Stimulated activated naive B cell treated with anti-CD40 and anti-IgM and Interleukin-4, amounts not matched to agents 10 μg/mL and 1 μg/mL and 100 μg/mL, for 72 hours (primary cell): ENCODE data around the gene PRKACB.
A peak's percentile ranks its signal among the peaks of the same experiment; 100 is the strongest.
"Not testable (repeated sequence)": the region's sequence is repeated elsewhere in the genome, so short reads cannot be mapped to it uniquely, and the experiment has no call there.

Source experiments
- ATAC-seq, 2 donors: fragments of 150-1000 bp; cut with Tn5 transposase; replicated peaks; 2 replicates each; pipeline ENCODE4 v1.10.0; 2021; ENCODE audit warnings: moderate library complexity in 1 of 2
- DNase-seq: peaks from one replicate; pipeline ENCODE4 v3.0.0; 2021
- H3K27ac Mint-ChIP-seq: one replicate; pipeline ENCODE4 v1.8.0; 2022; ENCODE audit warnings: mild to moderate bottlenecking, mixed read lengths
- H3K27me3 Mint-ChIP-seq, 2 donors: one replicate each; pipeline ENCODE4 v1.8.0; 2022; ENCODE audit warnings: mixed read lengths in 2 of 2
- H3K36me3 Mint-ChIP-seq, 2 donors: one replicate each; pipeline ENCODE4 v1.8.0; 2022; ENCODE audit warnings: mixed read lengths in 2 of 2, mild to moderate bottlenecking in 1 of 2
- H3K4me1 Mint-ChIP-seq, 2 donors: one replicate each; pipeline ENCODE4 v1.8.0; 2022; ENCODE audit warnings: mixed read lengths in 2 of 2, mild to moderate bottlenecking in 1 of 2
- H3K4me3 Mint-ChIP-seq, 2 donors: one replicate each; pipeline ENCODE4 v1.8.0; 2022; ENCODE audit warnings: mild to moderate bottlenecking in 2 of 2, mixed read lengths in 2 of 2, moderate library complexity in 1 of 2
- H3K9me3 Mint-ChIP-seq, 2 donors: one replicate each; pipeline ENCODE4 v1.8.0; 2022; ENCODE audit warnings: mixed read lengths in 2 of 2, mild to moderate bottlenecking in 1 of 2

Gene PRKACB

DNA sequence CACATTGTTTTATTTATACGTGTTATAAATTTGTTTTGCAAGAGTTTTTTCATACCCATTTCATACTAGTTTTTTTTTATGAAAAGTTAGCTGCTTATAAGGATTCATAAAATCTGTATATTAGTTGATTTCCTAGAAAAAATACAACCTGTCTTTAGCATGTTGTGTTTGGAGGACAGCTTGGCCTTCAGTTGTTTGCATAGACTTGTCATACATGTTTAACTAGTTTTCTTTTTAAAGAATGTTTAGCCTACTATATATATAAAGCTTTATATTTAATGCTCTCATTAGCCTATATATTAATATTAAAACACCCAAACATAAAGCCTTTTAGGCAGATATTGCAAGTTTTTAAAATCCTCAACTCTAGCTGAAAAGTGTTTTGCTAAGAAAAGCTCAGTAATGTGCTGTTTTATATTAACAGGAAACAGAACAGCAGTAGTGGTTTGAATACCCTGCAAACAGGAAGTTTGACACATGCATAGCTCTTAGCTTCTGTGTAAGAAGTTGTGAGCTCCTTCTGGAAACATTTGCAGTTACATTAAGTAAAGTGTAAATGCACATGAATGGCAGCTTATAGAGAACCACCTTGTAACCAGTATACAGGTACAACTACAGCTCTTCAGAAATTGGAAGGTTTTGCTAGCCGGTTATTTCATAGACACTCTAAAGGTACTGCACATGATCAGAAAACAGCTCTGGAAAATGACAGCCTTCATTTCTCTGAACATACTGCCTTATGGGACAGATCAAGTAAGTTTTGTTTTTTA, at the start of gene PRKACB:
PRKACB (plus strand) TSS at position 476 of the 770 bp plus-strand sequence; CDS start at position 567, 91 bp downstream.
- Mint-ChIP-seq H3K27ac (peak within 1 kb of the TSS; percentile 95), H3K27me3 (no peaks in the 10 kb centered on the region), H3K4me3 (peak within 1 kb of the TSS; percentile 86 to 87), H3K4me1 (peaks cover 11 to 35% of the 10 kb centered on the region in 2 donors), H3K9me3 (no peaks in the 10 kb centered on the region), H3K36me3 (peaks cover 0 to under 1% of the 10 kb centered on the region in 2 donors)
- ATAC-seq (peak; percentile 92), DNase-seq (peak; percentile 14)

DNA sequence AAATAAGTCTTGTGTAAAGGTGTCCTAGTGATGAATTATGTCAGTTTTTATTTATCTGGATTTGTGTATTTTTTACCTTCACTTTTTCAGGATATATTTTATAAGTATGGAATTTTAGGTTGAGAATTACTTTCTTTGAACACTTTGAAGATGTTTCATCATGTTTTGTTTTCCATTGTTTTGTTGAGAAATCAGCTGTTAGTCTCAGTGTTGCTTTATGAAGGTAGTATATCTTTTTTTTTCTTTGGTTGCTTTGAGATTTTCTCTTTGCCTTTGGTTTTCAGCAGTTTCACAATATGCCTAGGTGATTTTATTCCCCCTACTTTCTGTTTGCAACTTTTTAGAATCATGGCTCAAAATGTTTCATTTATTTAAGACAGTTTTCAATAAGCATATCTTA, 48.8 kb upstream of the PRKACB start:
- Mint-ChIP-seq H3K4me3 (no peak overlapping the region), H3K27ac (no peak overlapping the region), H3K36me3 (peaks cover 2 to 5% of the 10 kb centered on the region in 2 donors), H3K27me3 (no peaks in the 10 kb centered on the region), H3K9me3 (peaks cover 0 to 2% of the 10 kb centered on the region in 2 donors), H3K4me1 (peaks cover 14 to 15% of the 10 kb centered on the region in 2 donors)
- DNase-seq (no peak), ATAC-seq (no peak)

- Mint-ChIP-seq H3K36me3 (peaks cover 2 to 5% of the 10 kb centered on the region in 2 donors), H3K4me1 (peaks cover 6 to 10% of the 10 kb centered on the region in 2 donors), H3K9me3 (peaks cover 0 to 2% of the 10 kb centered on the region in 2 donors), H3K27me3 (no peaks in the 10 kb centered on the region), H3K27ac (no peak overlapping the region), H3K4me3 (no peak overlapping the region)
- ATAC-seq (no peak), DNase-seq (no peak)
Observed at GRCh38 chr1:84096176-84096575, 47.9 kb upstream of the PRKACB start.

GRCh38 chr1:84101204-84101603, 42.9 kb upstream of the PRKACB start:
- no peaks in the 10 kb centered on the region for H3K36me3 Mint-ChIP-seq
- H3K4me1 Mint-ChIP-seq: peaks cover 3 to 6% of the 10 kb centered on the region in 2 donors
- DNase-seq (no peak), ATAC-seq (no peak)
- no peaks in the 10 kb centered on the region for H3K27me3 Mint-ChIP-seq
- H3K4me3 Mint-ChIP-seq: no peak overlapping the region
- H3K27ac Mint-ChIP-seq: no peak overlapping the region
- no peaks in the 10 kb centered on the region for H3K9me3 Mint-ChIP-seq

DNA sequence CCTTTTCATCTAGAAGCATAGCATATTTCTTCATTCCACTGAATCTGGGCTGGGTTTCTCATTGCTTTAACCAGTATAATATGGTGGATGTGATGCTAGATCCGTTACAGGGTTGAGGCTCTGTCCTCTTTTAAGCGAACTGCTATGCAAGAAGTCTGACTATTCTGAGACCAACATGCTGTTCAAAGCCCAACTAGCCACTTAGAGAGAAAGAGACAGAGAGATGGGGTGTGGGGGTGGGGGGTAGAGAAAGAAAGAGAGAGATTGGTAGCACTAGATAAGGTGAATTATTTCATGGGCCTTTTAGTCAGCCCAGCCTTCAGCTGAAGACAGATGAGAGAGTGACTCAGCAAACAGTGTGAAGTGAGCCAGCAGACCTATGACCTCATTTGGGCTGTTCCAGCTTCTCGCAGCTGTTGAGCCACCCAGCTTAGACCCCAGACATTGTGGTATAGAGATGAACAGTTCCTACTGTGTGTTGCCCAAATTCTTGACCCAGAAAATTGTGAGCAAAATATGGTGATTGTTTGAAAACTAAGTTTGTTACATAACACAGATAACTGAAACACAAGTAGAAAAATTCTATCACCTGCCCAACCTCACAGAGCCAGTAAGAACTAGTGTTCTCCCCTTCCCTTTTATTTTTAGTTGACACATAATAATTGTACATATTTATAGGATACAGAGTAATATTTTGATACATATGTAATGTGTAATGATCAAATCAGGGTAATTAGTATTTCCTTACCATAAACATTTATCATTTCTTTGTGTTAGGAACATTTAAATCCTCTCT, 40.7 kb upstream of the PRKACB start:
- no peak for DNase-seq
- Mint-ChIP-seq H3K36me3 (peaks cover 2 to 8% of the 10 kb centered on the region in 2 donors), H3K4me1 (peaks cover 3 to 6% of the 10 kb centered on the region in 2 donors), H3K9me3 (peaks cover 3 to 4% of the 10 kb centered on the region in 2 donors), H3K27me3 (no peaks in the 10 kb centered on the region), H3K4me3 (no peak overlapping the region), H3K27ac (no peak overlapping the region)
- ATAC-seq: peak; percentile 41 to 58

- not testable (repeated sequence) for DNase-seq, H3K27me3 Mint-ChIP-seq, H3K27ac Mint-ChIP-seq, H3K9me3 Mint-ChIP-seq, H3K4me3 Mint-ChIP-seq, ATAC-seq, H3K36me3 Mint-ChIP-seq
- peaks cover 4 to 14% of the 10 kb centered on the region in 2 donors for H3K4me1 Mint-ChIP-seq
Observed at GRCh38 chr1:84107538-84107937, 36.5 kb upstream of the PRKACB start.

DNA sequence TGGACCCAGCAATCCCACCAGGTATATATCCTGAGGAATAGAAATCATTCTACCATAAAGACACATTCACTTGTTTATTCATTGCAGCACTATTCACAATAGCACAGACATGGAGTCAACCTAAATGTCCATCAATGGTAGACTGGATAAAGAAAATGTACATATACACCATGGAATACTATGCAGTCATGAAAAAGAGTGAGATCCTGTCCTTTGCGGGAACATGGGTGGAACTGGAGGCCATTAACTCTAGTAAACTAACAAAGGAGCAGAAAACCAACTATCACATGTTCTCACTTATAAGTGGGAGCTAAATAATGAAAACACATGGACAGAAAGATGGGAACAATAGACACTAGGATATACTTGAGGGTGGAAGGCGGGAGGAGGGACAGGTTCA, 36.1 kb upstream of the PRKACB start:
- H3K4me1 Mint-ChIP-seq: peaks cover 4 to 14% of the 10 kb centered on the region in 2 donors
- no peak for ATAC-seq
- no peak overlapping the region for H3K27ac Mint-ChIP-seq
- no peak for DNase-seq
- H3K4me3 Mint-ChIP-seq: no peak overlapping the region
- peaks cover 2 to 8% of the 10 kb centered on the region in 2 donors for H3K36me3 Mint-ChIP-seq
- no peaks in the 10 kb centered on the region for H3K27me3 Mint-ChIP-seq
- peaks cover 3 to 4% of the 10 kb centered on the region in 2 donors for H3K9me3 Mint-ChIP-seq

- Mint-ChIP-seq H3K27me3 (no peaks in the 10 kb centered on the region), H3K4me3 (no peak overlapping the region), H3K9me3 (peaks cover 3 to 4% of the 10 kb centered on the region in 2 donors), H3K27ac (no peak overlapping the region), H3K36me3 (peaks cover 2 to 8% of the 10 kb centered on the region in 2 donors), H3K4me1 (peaks cover 2 to 8% of the 10 kb centered on the region in 2 donors)
- no peak for ATAC-seq
- no peak for DNase-seq
Observed at GRCh38 chr1:84108900-84109578, 35.0 kb upstream of the PRKACB start.

DNA sequence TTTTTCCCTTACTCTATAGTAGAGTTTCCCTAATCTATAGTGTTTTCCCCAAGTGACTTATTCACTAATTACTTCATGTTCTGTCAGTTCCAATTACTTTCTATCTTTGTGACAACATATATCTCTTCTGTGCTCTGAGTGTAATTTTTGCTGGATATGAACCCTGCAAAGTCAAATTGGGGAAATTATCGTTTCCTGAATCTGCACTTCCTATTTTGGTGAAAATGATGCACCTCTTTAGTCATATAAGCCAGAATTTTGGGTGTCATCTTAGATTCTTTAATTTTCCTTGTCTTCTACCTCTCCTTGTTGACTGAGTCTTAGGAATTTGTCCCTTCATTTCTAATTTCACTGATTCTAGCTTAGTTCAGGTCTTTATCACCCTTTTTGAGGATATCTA, 33.4 kb upstream of the PRKACB start:
- H3K36me3 Mint-ChIP-seq: peaks cover 2 to 8% of the 10 kb centered on the region in 2 donors
- no peak overlapping the region for H3K27ac Mint-ChIP-seq
- no peak overlapping the region for H3K4me3 Mint-ChIP-seq
- H3K9me3 Mint-ChIP-seq: peaks cover 3 to 4% of the 10 kb centered on the region in 2 donors
- peaks cover 2 to 8% of the 10 kb centered on the region in 2 donors for H3K4me1 Mint-ChIP-seq
- no peaks in the 10 kb centered on the region for H3K27me3 Mint-ChIP-seq
- no peak for ATAC-seq
- DNase-seq: no peak

DNA sequence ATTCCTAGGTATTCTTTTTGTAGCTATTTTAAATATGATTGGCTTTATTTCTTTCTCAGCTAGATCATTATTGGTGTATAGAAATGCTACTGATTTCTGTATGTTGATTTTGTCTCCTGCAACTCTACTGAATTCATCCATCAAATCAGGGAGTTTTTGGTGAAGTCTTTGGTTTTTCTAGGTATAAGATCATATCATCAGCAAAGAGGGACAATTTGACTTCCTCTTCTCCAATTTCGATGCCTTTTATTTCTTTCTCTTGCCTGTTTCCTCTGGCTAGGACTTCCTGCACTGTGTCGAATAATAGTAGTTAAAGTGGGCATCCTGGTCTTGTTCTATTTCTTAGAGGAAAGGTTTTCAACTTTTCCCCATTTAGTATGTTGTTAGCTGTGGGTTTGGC, 27.5 kb upstream of the PRKACB start:
- no peaks in the 10 kb centered on the region for H3K27me3 Mint-ChIP-seq
- peaks cover 11 to 18% of the 10 kb centered on the region in 2 donors for H3K4me1 Mint-ChIP-seq
- DNase-seq (no peak), ATAC-seq (peak in 1 of 2 donors; percentile 22)
- no peaks in the 10 kb centered on the region for H3K9me3 Mint-ChIP-seq
- no peak overlapping the region for H3K27ac Mint-ChIP-seq
- H3K4me3 Mint-ChIP-seq: no peak overlapping the region
- H3K36me3 Mint-ChIP-seq: no peaks in the 10 kb centered on the region

- DNase-seq: no peak
- H3K27ac Mint-ChIP-seq: no peak overlapping the region
- no peaks in the 10 kb centered on the region for H3K36me3 Mint-ChIP-seq
- no peaks in the 10 kb centered on the region for H3K9me3 Mint-ChIP-seq
- no peak for ATAC-seq
- H3K4me1 Mint-ChIP-seq: peaks cover 16 to 25% of the 10 kb centered on the region in 2 donors
- H3K27me3 Mint-ChIP-seq: no peaks in the 10 kb centered on the region
- no peak overlapping the region for H3K4me3 Mint-ChIP-seq
Observed at GRCh38 chr1:84117868-84118267, 26.2 kb upstream of the PRKACB start.

DNA sequence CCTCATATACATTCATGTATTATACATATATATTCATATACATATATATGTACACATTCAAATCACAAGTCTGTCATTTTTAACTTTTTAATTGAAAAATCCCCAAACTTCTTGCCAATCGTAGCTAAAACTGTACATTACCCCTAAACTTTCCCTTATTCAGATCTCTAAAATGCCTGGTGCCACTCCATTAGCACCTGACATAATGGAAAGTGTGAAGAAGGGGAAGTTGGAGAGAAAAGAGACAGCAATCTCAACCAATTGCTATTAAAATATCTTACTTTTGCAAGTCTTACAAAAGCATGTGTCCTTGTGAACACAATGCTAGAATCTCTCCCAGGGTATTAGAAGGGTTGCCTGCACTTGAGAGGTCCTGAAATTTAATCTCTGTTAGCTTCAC, 22.7 kb upstream of the PRKACB start:
- H3K4me1 Mint-ChIP-seq: peaks cover 16 to 22% of the 10 kb centered on the region in 2 donors
- H3K36me3 Mint-ChIP-seq: no peaks in the 10 kb centered on the region
- no peaks in the 10 kb centered on the region for H3K27me3 Mint-ChIP-seq
- no peak overlapping the region for H3K4me3 Mint-ChIP-seq
- DNase-seq: no peak
- peak overlapping the region; percentile 16 for H3K27ac Mint-ChIP-seq
- ATAC-seq: peak; percentile 56 to 75
- H3K9me3 Mint-ChIP-seq: no peaks in the 10 kb centered on the region

DNA sequence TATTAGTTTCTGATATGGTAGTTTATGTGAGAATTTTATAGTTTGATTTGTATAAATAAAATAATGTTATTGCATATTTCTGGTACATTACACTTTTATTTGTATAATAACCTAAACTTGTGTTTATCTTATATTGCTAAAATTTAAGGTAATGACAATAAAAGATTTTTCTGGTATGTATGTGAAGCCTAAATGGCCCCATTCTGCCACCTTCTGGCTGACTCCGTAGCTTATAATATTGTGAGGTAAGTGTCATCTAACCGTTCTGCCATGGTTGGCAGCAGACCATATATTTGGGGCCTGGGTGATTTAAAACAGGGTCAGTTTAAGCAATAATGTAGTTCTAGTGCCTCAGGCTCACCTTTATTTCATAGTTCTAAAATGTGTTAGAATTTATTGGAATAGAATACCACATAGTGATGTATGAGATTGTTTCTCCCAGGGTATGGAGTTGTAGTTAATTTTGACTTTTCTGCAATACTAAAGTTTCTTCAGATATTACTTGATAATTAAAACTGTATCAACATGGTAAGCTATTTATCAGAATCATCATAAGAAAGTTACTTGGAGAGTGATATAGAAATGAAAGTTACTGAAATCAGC, 21.2 kb upstream of the PRKACB start:
- Mint-ChIP-seq H3K9me3 (no peaks in the 10 kb centered on the region), H3K36me3 (peaks cover 0 to 4% of the 10 kb centered on the region in 2 donors), H3K27ac (no peak overlapping the region), H3K27me3 (no peaks in the 10 kb centered on the region), H3K4me3 (no peak overlapping the region), H3K4me1 (peaks cover 8 to 11% of the 10 kb centered on the region in 2 donors)
- DNase-seq (no peak), ATAC-seq (peak; percentile 72 to 76)

DNA sequence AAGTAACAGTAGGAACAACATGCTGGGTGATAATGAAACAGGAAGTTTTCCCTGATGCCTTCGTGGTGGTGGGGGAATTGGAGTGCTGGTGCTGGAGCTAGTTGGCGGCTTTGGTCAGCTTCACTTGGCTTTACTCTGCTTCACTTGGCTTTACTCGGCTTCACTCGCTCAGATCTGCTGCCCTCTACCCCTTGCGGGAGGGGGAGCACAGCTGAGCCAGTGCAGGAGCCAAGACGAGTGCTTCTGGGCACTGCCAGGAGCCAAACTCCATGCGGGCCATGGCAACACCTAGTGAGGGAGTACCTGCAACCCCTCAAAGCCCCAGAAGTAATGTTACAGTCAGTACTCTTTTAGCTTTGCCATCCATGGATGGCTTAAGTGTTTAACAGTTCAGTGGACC, 10.6 kb upstream of the PRKACB start:
- peaks cover 0 to 1% of the 10 kb centered on the region in 2 donors for H3K9me3 Mint-ChIP-seq
- H3K27me3 Mint-ChIP-seq: no peaks in the 10 kb centered on the region
- H3K4me1 Mint-ChIP-seq: peaks cover 4 to 12% of the 10 kb centered on the region in 2 donors
- DNase-seq (no peak), ATAC-seq (no peak)
- H3K4me3 Mint-ChIP-seq: no peak overlapping the region
- no peak overlapping the region for H3K27ac Mint-ChIP-seq
- no peaks in the 10 kb centered on the region for H3K36me3 Mint-ChIP-seq
